ENCODE data around the gene UBAP1L.

UBAP1L gene

DNA sequence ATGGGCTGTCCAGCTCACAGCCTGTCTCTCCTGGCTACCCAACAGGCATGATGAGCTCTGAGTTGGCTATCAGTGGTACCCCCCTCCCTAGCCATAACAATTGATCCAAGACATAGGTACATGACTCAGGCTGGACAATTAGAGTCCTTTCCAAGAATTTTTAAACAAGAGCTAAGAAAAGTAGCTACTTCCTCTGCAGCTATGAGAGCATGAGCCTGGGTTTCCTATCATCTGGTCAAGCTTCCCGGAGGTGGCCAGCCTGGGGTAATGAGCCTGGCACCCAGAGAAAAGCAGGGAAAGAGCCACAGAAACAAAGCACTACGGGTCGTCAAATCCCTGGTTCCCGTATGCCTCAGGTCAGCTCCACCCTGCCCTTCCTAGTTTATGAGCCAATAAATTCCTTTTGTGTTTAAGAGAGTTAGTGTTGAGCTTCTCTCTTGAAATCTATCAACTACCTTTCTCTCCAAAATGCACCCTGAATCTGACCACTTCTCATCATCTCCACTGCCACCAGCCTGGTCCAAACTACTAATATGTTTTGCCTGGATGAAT is 72.1 kb downstream of the UBAP1L start:
- no peak for DNase-seq (ENCODE audit: low read depth)
